Measurements from ENCODE around the gene PALLD.

DNA sequence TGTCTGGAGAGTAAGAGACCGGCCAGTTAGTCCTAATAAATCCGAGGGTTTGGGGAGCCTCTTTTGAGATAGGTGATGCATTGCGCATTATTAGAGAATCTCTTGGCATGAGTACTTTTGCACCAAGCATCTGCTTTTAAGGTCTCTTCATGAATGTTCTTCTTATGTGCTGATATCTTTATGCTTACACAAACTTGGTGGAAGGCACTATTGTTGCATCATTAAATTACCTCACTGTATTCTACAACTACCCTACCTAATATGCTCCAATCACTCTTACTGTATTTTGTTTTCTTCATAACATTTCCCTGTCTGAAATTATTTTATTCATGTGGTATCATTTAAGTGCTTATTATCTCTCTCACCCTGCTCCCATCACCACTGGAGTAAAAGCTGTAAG, 151.6 kb downstream of the PALLD start:
- TF ChIP-seq, protein P1, sequence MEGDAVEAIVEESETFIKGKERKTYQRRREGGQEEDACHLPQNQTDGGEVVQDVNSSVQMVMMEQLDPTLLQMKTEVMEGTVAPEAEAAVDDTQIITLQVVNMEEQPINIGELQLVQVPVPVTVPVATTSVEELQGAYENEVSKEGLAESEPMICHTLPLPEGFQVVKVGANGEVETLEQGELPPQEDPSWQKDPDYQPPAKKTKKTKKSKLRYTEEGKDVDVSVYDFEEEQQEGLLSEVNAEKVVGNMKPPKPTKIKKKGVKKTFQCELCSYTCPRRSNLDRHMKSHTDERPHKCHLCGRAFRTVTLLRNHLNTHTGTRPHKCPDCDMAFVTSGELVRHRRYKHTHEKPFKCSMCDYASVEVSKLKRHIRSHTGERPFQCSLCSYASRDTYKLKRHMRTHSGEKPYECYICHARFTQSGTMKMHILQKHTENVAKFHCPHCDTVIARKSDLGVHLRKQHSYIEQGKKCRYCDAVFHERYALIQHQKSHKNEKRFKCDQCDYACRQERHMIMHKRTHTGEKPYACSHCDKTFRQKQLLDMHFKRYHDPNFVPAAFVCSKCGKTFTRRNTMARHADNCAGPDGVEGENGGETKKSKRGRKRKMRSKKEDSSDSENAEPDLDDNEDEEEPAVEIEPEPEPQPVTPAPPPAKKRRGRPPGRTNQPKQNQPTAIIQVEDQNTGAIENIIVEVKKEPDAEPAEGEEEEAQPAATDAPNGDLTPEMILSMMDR (CRISPR knock-in tag; IDR thresholded peaks at IDR 0.05) = no peak
- TF ChIP-seq, protein P2, sequence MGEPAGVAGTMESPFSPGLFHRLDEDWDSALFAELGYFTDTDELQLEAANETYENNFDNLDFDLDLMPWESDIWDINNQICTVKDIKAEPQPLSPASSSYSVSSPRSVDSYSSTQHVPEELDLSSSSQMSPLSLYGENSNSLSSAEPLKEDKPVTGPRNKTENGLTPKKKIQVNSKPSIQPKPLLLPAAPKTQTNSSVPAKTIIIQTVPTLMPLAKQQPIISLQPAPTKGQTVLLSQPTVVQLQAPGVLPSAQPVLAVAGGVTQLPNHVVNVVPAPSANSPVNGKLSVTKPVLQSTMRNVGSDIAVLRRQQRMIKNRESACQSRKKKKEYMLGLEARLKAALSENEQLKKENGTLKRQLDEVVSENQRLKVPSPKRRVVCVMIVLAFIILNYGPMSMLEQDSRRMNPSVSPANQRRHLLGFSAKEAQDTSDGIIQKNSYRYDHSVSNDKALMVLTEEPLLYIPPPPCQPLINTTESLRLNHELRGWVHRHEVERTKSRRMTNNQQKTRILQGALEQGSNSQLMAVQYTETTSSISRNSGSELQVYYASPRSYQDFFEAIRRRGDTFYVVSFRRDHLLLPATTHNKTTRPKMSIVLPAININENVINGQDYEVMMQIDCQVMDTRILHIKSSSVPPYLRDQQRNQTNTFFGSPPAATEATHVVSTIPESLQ (CRISPR knock-in tag; conservative IDR thresholded peaks at IDR 0.05) = no peak
- TF ChIP-seq PTBP1 (IDR thresholded peaks at IDR 0.05; ENCODE audit: low read depth, low read length, poor library complexity, severe bottlenecking) (no peak), ZNF660 (CRISPR knock-in tag; IDR thresholded peaks at IDR 0.05; ENCODE audit: borderline replicate concordance, low read depth) (no peak), JUND (CRISPR knock-in tag; IDR thresholded peaks at IDR 0.05) (no peak), MAFG (CRISPR knock-in tag; IDR thresholded peaks at IDR 0.05) (no peak), ZNF619 (CRISPR knock-in tag; IDR thresholded peaks at IDR 0.05) (no peak), RAD21 (CRISPR knock-in tag; IDR thresholded peaks at IDR 0.05) (no peak), ZNF274 (CRISPR knock-in tag; IDR thresholded peaks at IDR 0.05) (no peak), ERF (CRISPR knock-in tag; IDR thresholded peaks at IDR 0.05) (no peak), HHEX (CRISPR knock-in tag; IDR thresholded peaks at IDR 0.05) (no peak), ESRRA (CRISPR knock-in tag; IDR thresholded peaks at IDR 0.05; ENCODE audit: low read depth) (no peak)
- TF ChIP-seq, protein P3, sequence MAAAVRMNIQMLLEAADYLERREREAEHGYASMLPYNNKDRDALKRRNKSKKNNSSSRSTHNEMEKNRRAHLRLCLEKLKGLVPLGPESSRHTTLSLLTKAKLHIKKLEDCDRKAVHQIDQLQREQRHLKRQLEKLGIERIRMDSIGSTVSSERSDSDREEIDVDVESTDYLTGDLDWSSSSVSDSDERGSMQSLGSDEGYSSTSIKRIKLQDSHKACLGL (CRISPR knock-in tag; IDR thresholded peaks at IDR 0.05) = no peak
